ENCODE measurements around the gene SSB.

The SSB gene

GRCh38 chr2:169797601-169798000 is 1.1 kb upstream of the SSB start:
- H4K20me1 ChIP-seq (ENCODE audit: insufficient read depth, low read length): no peaks in the 10 kb centered on the region
- H3K27me3 ChIP-seq (ENCODE audit: low read depth, low read length): no peaks in the 10 kb centered on the region
- no peak overlapping the region for H2AFZ ChIP-seq (ENCODE audit: low read depth, low read length)
- H3K36me3 ChIP-seq (replicated peaks; ENCODE audit: low read depth, low read length): peaks cover 5% of the 10 kb centered on the region
- peaks cover 23% of the 10 kb centered on the region for H3K4me1 ChIP-seq (ENCODE audit: low read length)
- no peak overlapping the region for H3K9ac ChIP-seq (ENCODE audit: low read length)
- H3K79me2 ChIP-seq (ENCODE audit: low read length): peaks cover 38% of the 10 kb centered on the region
- H3K4me2 ChIP-seq (ENCODE audit: low read length): no peak overlapping the region
- no peak overlapping the region for H3K4me3 ChIP-seq (ENCODE audit: low read length)
- H3K9me3 ChIP-seq (ENCODE audit: insufficient read depth, low read length): no peaks in the 10 kb centered on the region
- H3K27ac ChIP-seq (ENCODE audit: low read length): no peak overlapping the region
- TF ChIP-seq EZH2phosphoT487 (IDR thresholded peaks at IDR 0.05; ENCODE audit: low read depth): no peak
- TF ChIP-seq, protein P1, sequence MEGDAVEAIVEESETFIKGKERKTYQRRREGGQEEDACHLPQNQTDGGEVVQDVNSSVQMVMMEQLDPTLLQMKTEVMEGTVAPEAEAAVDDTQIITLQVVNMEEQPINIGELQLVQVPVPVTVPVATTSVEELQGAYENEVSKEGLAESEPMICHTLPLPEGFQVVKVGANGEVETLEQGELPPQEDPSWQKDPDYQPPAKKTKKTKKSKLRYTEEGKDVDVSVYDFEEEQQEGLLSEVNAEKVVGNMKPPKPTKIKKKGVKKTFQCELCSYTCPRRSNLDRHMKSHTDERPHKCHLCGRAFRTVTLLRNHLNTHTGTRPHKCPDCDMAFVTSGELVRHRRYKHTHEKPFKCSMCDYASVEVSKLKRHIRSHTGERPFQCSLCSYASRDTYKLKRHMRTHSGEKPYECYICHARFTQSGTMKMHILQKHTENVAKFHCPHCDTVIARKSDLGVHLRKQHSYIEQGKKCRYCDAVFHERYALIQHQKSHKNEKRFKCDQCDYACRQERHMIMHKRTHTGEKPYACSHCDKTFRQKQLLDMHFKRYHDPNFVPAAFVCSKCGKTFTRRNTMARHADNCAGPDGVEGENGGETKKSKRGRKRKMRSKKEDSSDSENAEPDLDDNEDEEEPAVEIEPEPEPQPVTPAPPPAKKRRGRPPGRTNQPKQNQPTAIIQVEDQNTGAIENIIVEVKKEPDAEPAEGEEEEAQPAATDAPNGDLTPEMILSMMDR (IDR thresholded peaks at IDR 0.05; ENCODE audit: low read depth, low read length): no peak

DNA sequence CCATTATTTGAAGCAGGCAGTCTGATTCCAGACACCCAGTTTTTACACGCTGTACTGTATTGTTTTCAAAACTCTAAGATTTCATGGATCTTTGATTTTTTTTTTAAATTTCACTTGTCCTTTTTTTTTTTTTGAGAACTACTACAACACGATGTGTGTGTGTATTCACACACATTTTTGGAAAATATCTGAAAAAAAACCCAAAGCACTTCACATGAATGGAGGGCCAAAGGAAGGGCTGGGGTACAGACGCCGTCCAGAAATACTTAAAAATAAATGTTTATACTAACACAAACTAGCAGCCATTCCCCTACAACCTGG is 314 bp upstream of the SSB start:
- Histone ChIP-seq H3K9me3 (ENCODE audit: insufficient read depth, low read length) (no peaks in the 10 kb centered on the region), H2AFZ (ENCODE audit: low read depth, low read length) (peak overlapping the region; percentile 59), H3K36me3 (replicated peaks; ENCODE audit: low read depth, low read length) (peaks cover 5% of the 10 kb centered on the region), H3K27me3 (ENCODE audit: low read depth, low read length) (no peaks in the 10 kb centered on the region), H4K20me1 (ENCODE audit: insufficient read depth, low read length) (no peaks in the 10 kb centered on the region), H3K4me3 (ENCODE audit: low read length) (peak overlapping the region; percentile 85), H3K4me2 (ENCODE audit: low read length) (peak overlapping the region; percentile 66), H3K27ac (ENCODE audit: low read length) (peak overlapping the region; percentile 86; the same call in 1 of the 2 replicates), H3K4me1 (ENCODE audit: low read length) (peaks cover 24% of the 10 kb centered on the region), H3K79me2 (ENCODE audit: low read length) (peaks cover 46% of the 10 kb centered on the region), H3K9ac (ENCODE audit: low read length) (peak overlapping the region; percentile 76)
- TF ChIP-seq EZH2phosphoT487 (IDR thresholded peaks at IDR 0.05; ENCODE audit: low read depth): no peak
- TF ChIP-seq, protein P1 (IDR thresholded peaks at IDR 0.05; ENCODE audit: low read depth, low read length): no peak

GRCh38 chr2:169803480-169803879 is 4.8 kb downstream of the SSB start:
- H4K20me1 ChIP-seq (ENCODE audit: insufficient read depth, low read length): no peaks in the 10 kb centered on the region
- H3K9ac ChIP-seq (ENCODE audit: low read length): no peak overlapping the region
- peaks cover 52% of the 10 kb centered on the region for H3K79me2 ChIP-seq (ENCODE audit: low read length)
- H3K4me1 ChIP-seq (ENCODE audit: low read length): peaks cover 21% of the 10 kb centered on the region
- H3K4me3 ChIP-seq (ENCODE audit: low read length): no peak overlapping the region
- H3K27ac ChIP-seq (ENCODE audit: low read length): no peak overlapping the region
- no peaks in the 10 kb centered on the region for H3K27me3 ChIP-seq (ENCODE audit: low read depth, low read length)
- H3K9me3 ChIP-seq (ENCODE audit: insufficient read depth, low read length): no peaks in the 10 kb centered on the region
- no peak overlapping the region for H2AFZ ChIP-seq (ENCODE audit: low read depth, low read length)
- TF ChIP-seq, protein P1 (IDR thresholded peaks at IDR 0.05; ENCODE audit: low read depth, low read length): no peak
- TF ChIP-seq EZH2phosphoT487 (IDR thresholded peaks at IDR 0.05; ENCODE audit: low read depth): no peak
- peaks cover 13% of the 10 kb centered on the region for H3K36me3 ChIP-seq (replicated peaks; ENCODE audit: low read depth, low read length)
- no peak overlapping the region for H3K4me2 ChIP-seq (ENCODE audit: low read length)

GRCh38 chr2:169806586-169806985 is 7.9 kb downstream of the SSB start:
- peaks cover 11% of the 10 kb centered on the region for H3K4me1 ChIP-seq (ENCODE audit: low read length)
- H2AFZ ChIP-seq (ENCODE audit: low read depth, low read length): no peak overlapping the region
- no peak overlapping the region for H3K4me2 ChIP-seq (ENCODE audit: low read length)
- no peak for TF ChIP-seq EZH2phosphoT487 (IDR thresholded peaks at IDR 0.05; ENCODE audit: low read depth)
- TF ChIP-seq, protein P1 (IDR thresholded peaks at IDR 0.05; ENCODE audit: low read depth, low read length): no peak
- peaks cover 24% of the 10 kb centered on the region for H3K79me2 ChIP-seq (ENCODE audit: low read length)
- H3K4me3 ChIP-seq (ENCODE audit: low read length): no peak overlapping the region
- H3K27me3 ChIP-seq (ENCODE audit: low read depth, low read length): no peaks in the 10 kb centered on the region
- H3K9ac ChIP-seq (ENCODE audit: low read length): no peak overlapping the region
- no peaks in the 10 kb centered on the region for H4K20me1 ChIP-seq (ENCODE audit: insufficient read depth, low read length)
- no peak overlapping the region for H3K27ac ChIP-seq (ENCODE audit: low read length)
- H3K36me3 ChIP-seq (replicated peaks; ENCODE audit: low read depth, low read length): peaks cover 20% of the 10 kb centered on the region
- H3K9me3 ChIP-seq (ENCODE audit: insufficient read depth, low read length): no peaks in the 10 kb centered on the region

Measured in OCI-LY3 (cell line).